GM19455 (cell line): ENCODE results near the gene IFIH1.
A peak's percentile ranks its signal among the peaks of the same experiment; 100 is the strongest.

Source experiments
- ATAC-seq: cut with Tn5 transposase; IDR thresholded peaks from one replicate; pipeline ENCODE4 v1.9.1; 2021; ENCODE audit not compliant: unreplicated experiment

The IFIH1 gene

GRCh38 chr2:162258686-162259085, 59.8 kb downstream of the IFIH1 start:
- ATAC-seq, result no peak

- no peak for ATAC-seq
Measured at GRCh38 chr2:162258169-162258568, 60.3 kb downstream of the IFIH1 start.

GRCh38 chr2:162257425-162257824, 61.1 kb downstream of the IFIH1 start:
- no peak for ATAC-seq

- ATAC-seq, result no peak
Measured at GRCh38 chr2:162256591-162256991, 61.9 kb downstream of the IFIH1 start.

- no peak for ATAC-seq
Measured at GRCh38 chr2:162254236-162254871, 64.1 kb downstream of the IFIH1 start.

- ATAC-seq, result no peak
Measured at GRCh38 chr2:162253435-162253834, 65.0 kb downstream of the IFIH1 start.

GRCh38 chr2:162252153-162252552, 66.3 kb downstream of the IFIH1 start:
- ATAC-seq, result no peak

GRCh38 chr2:162245781-162246180, 72.7 kb downstream of the IFIH1 start:
- no peak for ATAC-seq

GRCh38 chr2:162245061-162245460, 73.4 kb downstream of the IFIH1 start:
- no peak for ATAC-seq

- no peak for ATAC-seq
Measured at GRCh38 chr2:162244541-162245031, 73.9 kb downstream of the IFIH1 start.

GRCh38 chr2:162243715-162244114, 74.8 kb downstream of the IFIH1 start:
- no peak for ATAC-seq

- no peak for ATAC-seq
Measured at GRCh38 chr2:162243294-162243693, 75.2 kb downstream of the IFIH1 start, which contains the start of gene FAP. Gene FAP, minus strand, starts transcription at chr2:162243445. Its CDS starts 118 bp downstream, at chr2:162243327.

- no peak for ATAC-seq
Measured at GRCh38 chr2:162242586-162243280, 75.8 kb downstream of the IFIH1 start.

- ATAC-seq, result no peak
Measured at GRCh38 chr2:162241571-162241970, 76.9 kb downstream of the IFIH1 start.

- no peak for ATAC-seq
Measured at GRCh38 chr2:162234620-162235462, 83.6 kb downstream of the IFIH1 start.

GRCh38 chr2:162233197-162233596, 85.3 kb downstream of the IFIH1 start:
- no peak for ATAC-seq

- ATAC-seq, result no peak
Measured at GRCh38 chr2:162232671-162233070, 85.8 kb downstream of the IFIH1 start.

GRCh38 chr2:162232027-162232426, 86.5 kb downstream of the IFIH1 start:
- no peak for ATAC-seq

GRCh38 chr2:162230761-162231160, 87.7 kb downstream of the IFIH1 start:
- ATAC-seq, result no peak

GRCh38 chr2:162226836-162227235, 91.6 kb downstream of the IFIH1 start:
- ATAC-seq, result no peak

GRCh38 chr2:162221064-162221463, 97.4 kb downstream of the IFIH1 start:
- ATAC-seq, result peak; percentile 98

GRCh38 chr2:162220368-162220767, 98.1 kb downstream of the IFIH1 start:
- ATAC-seq, result no peak
